Heart left ventricle (tissue), 16 donors: ENCODE results near the gene KRT4. TPM values are rescaled to one million over a fixed set of nuclear protein-coding genes. Genes with fewer than 3 reads are reported as not detected.

Experiments used
- ATAC-seq, 4 donors: fragments of 200-7000 bp; cut with Tn5 transposase; one replicate each; pipeline ENCODE4 v1.9.1; 2020 to 2022; ENCODE audit warnings: moderate library complexity in 4 of 4, mild to moderate bottlenecking in 3 of 4, moderate number of reproducible peaks in 1 of 4
- DNase-seq, 5 donors: peaks; one replicate each; pipeline ENCODE4 v3.0.0-alpha.2; 2020
- H3K27ac ChIP-seq, 12 donors: fragments of 200-600 bp; sonication (generic) in 4 of 12; one replicate each; pipeline versions ENCODE4 v1.5.0 to v1.8.0; 2016 to 2022; ENCODE audit warnings: mild to moderate bottlenecking in 2 of 12
- H3K27me3 ChIP-seq, 9 donors: fragments of 200-600 bp; sonication (generic) in 2 of 9; one replicate each; pipeline versions ENCODE4 v1.5.1 to v1.8.0; 2016 to 2022; ENCODE audit warnings: mild to moderate bottlenecking in 3 of 9
- H3K36me3 ChIP-seq, 9 donors: fragments of 200-600 bp; sonication (generic) in 2 of 9; one replicate each; pipeline versions ENCODE4 v1.5.0 to v1.8.0; 2018 to 2022; ENCODE audit warnings: mild to moderate bottlenecking in 2 of 9
- H3K4me1 ChIP-seq, 12 donors: fragments of 200-600 bp; sonication (generic) in 4 of 12; one replicate each; pipeline versions ENCODE4 v1.5.0 to v1.8.0; 2016 to 2022; ENCODE audit warnings: mild to moderate bottlenecking in 3 of 12
- H3K4me3 ChIP-seq, 12 donors: fragments of 200-600 bp; sonication (generic) in 4 of 12; one replicate each; pipeline versions ENCODE4 v1.5.0 to v1.8.0; 2017 to 2022; ENCODE audit warnings: mild to moderate bottlenecking in 9 of 12, moderate library complexity in 4 of 12
- H3K9me3 ChIP-seq, 12 donors: fragments of 200-600 bp; sonication (generic) in 4 of 12; one replicate each; pipeline versions ENCODE4 v1.5.0 to v1.8.0; 2016 to 2022; ENCODE audit warnings: mild to moderate bottlenecking in 1 of 12
- CTCF ChIP-seq, 12 donors: fragments of 200-600 bp; sonication (generic) in 4 of 12; IDR thresholded peaks; one replicate each; pipeline versions ENCODE4 v1.5.0 to v1.8.0; 2018 to 2022; ENCODE audit warnings: antibody characterized with exemption in 12 of 12, mild to moderate bottlenecking in 5 of 12
- POLR2A ChIP-seq, 2 donors: fragments of 450-650 bp; IDR thresholded peaks; one replicate each; pipeline ENCODE4 v1.6.1; 2017; ENCODE audit warnings: antibody characterized with exemption in 2 of 2, mild to moderate bottlenecking in 2 of 2, moderate library complexity in 2 of 2
- WGBS, 4 donors: extraction: QIAGEN DNeasy Blood & Tissue Kit in 2 of 4; methylation state at CpG; one replicate each; pipeline versions ENCODE4 v1.1.5 to v1.1.7; 2013 to 2018; 5-methylcytosine and 5-hydroxymethylcytosine counted together
- intact Hi-C, 10 donors: fragments of 100-400 bp; cut with DNase I; formaldehyde crosslinking; loops; one replicate each; pipeline versions ENCODE4 v1.11.1 to v1.14.2; 2022
- polyA plus RNA-seq, 2 donors: library from polyadenylated mRNA; stranded (reverse); fragments of 200-250 nt; gene quantifications; one replicate each; pipeline ENCODE4 v1.2.3, GENCODE V29; 2013
- total RNA-seq, 9 donors: library from RNA; depleted of rRNA in 2 of 9; stranded (reverse); fragments of >200 nt in 2 of 9; fragmentation: NEBNext Ultra II Directional in 3 of 9; extraction: Animal tissue kit (Norgen Biotek cat#: 25700) in 3 of 9; gene quantifications; one replicate each; pipeline versions ENCODE4 v1.1.0 to v1.2.4, GENCODE V29; 2016 to 2023
- donor health status: ischemic (EF 13 %, LVEDD 7.1; RV severe dilation, severe dysfunction).
- donor health status: healthy with polysubstance abuse.
- donor health status: DM: no; HTN: yes; CAD: no.
- donor health status: DM: no; HTN: no; CAD: no.
- donor health status: ischemic (EF 25% LVEDD 6.9; RV normal size, moderate dysfunction).
- donor health status: ischemic (EF 25% LVEDD 5.7; RV mildly dilated, moderate dysfunction).
- donor health status: healthy.
- donor health status: DM: yes; HTN: yes; CAD: no.
- donor health status: ischemic (EF 35%, LVEDD 5.7; RV mildly dilated, moderate dysfunction).
- donor health status: nonischemic (EF 11% LVEDD 7.7; RV severe dilation, severe dysfunction).
- donor health status: DM: yes; HTN: yes; CAD: no.
- donor health status: PGD.
- donor health status: ischemic (EF 29% LVEDD 5.4; RV normal size, mild dysfunction).
- donor health status: nonischemic (EF 23%, LVEDD 6.1; RV moderate dilation, normal function).

Gene KRT4
- total and polyA plus RNA-seq, 11 donors: 0.51 TPM; not detected in 10

- ATAC-seq: no peak
- TF ChIP-seq CTCF (IDR thresholded peaks at IDR 0.05) (no peak), POLR2A (IDR thresholded peaks at IDR 0.05) (no peak)
- no peaks in the 10 kb centered on the region for H3K4me1 ChIP-seq
- intact Hi-C loops: no loop called here
- 61 to 74% (median 66%) methylated on average over 3 of the region's 3 CpGs for WGBS, 4 donors
- H3K27ac ChIP-seq: no peak overlapping the region
- H3K9me3 ChIP-seq: no peaks in the 10 kb centered on the region
- H3K36me3 ChIP-seq: no peaks in the 10 kb centered on the region
- H3K27me3 ChIP-seq: peaks cover 0 to 9% (median 0%) of the 10 kb centered on the region in 9 donors
- no peak overlapping the region for H3K4me3 ChIP-seq
- no peak for DNase-seq
Observed at GRCh38 chr12:52769354-52769753, 44.6 kb downstream of the KRT4 start.

- no peak overlapping the region for H3K27ac ChIP-seq
- no peak for DNase-seq
- H3K9me3 ChIP-seq: no peaks in the 10 kb centered on the region
- TF ChIP-seq POLR2A (IDR thresholded peaks at IDR 0.05) (no peak), CTCF (IDR thresholded peaks at IDR 0.05) (no peak)
- peaks cover 0 to 9% (median 0%) of the 10 kb centered on the region in 9 donors for H3K27me3 ChIP-seq
- H3K36me3 ChIP-seq: no peaks in the 10 kb centered on the region
- H3K4me3 ChIP-seq: no peak overlapping the region
- WGBS, 4 donors: 78 to 94% (median 88%) methylated on average over 9 to 10 of the region's 10 CpGs
- intact Hi-C loops: no loop called here
- no peak for ATAC-seq
- H3K4me1 ChIP-seq: no peaks in the 10 kb centered on the region
Observed at GRCh38 chr12:52768479-52769200, 45.3 kb downstream of the KRT4 start.

GRCh38 chr12:52767427-52767826 lies 46.5 kb downstream of the KRT4 start:
- intact Hi-C loops: no loop called here
- no peaks in the 10 kb centered on the region for H3K4me1 ChIP-seq
- H3K27me3 ChIP-seq: peaks cover 0 to 9% (median 0%) of the 10 kb centered on the region in 9 donors
- DNase-seq: no peak
- no peak for TF ChIP-seq CTCF (IDR thresholded peaks at IDR 0.05)
- TF ChIP-seq POLR2A (IDR thresholded peaks at IDR 0.05): no peak
- H3K4me3 ChIP-seq: no peak overlapping the region
- H3K27ac ChIP-seq: no peak overlapping the region
- WGBS, 4 donors: 31 to 72% (median 38%) methylated on average over 3 of the region's 3 CpGs
- no peaks in the 10 kb centered on the region for H3K9me3 ChIP-seq
- no peaks in the 10 kb centered on the region for H3K36me3 ChIP-seq
- ATAC-seq: no peak

- H3K4me1 ChIP-seq: no peaks in the 10 kb centered on the region
- no peaks in the 10 kb centered on the region for H3K36me3 ChIP-seq
- ATAC-seq (no peak), DNase-seq (no peak)
- no peak overlapping the region for H3K4me3 ChIP-seq
- intact Hi-C loops: no loop called here
- H3K9me3 ChIP-seq: peaks cover 0 to 3% (median 0%) of the 10 kb centered on the region in 12 donors
- TF ChIP-seq CTCF (IDR thresholded peaks at IDR 0.05) (no peak), POLR2A (IDR thresholded peaks at IDR 0.05) (no peak)
- no peak overlapping the region for H3K27ac ChIP-seq
- 71 to 84% (median 74%) methylated on average over 1 of the region's 1 CpG for WGBS, 4 donors
- peaks cover 0 to 9% (median 0%) of the 10 kb centered on the region in 9 donors for H3K27me3 ChIP-seq
Observed at GRCh38 chr12:52767020-52767379, 46.9 kb downstream of the KRT4 start.
